ENCODE data around the gene OR4C13. TPM values are rescaled to one million over a fixed set of nuclear protein-coding genes. Genes with fewer than 3 reads are reported as not detected.
"Not testable (repeated sequence)": the region's sequence is repeated elsewhere in the genome, so short reads cannot be mapped to it uniquely, and the experiment has no call there.

OR4C13 gene
- not detected in 2 replicates for total RNA-seq

DNA sequence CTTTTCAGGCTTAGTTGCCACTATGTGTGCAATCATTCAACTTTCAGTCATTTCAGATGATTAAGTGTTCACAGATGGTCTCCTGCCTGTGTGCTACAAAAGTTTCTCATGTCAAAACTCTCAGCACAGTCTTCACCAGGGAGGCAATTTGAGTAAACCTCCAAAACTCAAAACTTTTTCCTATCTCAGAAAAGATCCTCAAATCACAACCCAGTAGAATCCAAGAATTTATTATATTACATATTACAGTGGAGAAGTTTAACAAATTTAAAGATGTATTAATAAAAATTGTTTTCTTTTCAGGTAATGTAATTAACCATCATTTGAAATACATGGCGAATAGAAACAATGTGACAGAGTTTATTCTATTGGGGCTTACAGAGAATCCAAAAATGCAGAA, at the start of gene OR4C13:
TSS of gene OR4C13 (plus strand) at position 301 of the 400 bp plus-strand sequence. CDS start at position 333, 32 bp downstream.
- FAIRE-seq (no peak), DNase-seq (ENCODE audit: low read depth) (no peak)
- H3K36me3 ChIP-seq (ENCODE audit: control insufficient read depth, insufficient read depth, low read length) = no peaks in the 10 kb centered on the region
- H3K4me3 ChIP-seq (ENCODE audit: low read depth, low read length) = no peak within 1 kb of the TSS
- TF ChIP-seq CTCF (IDR thresholded peaks at IDR 0.05; ENCODE audit: insufficient read depth, low read length, severe bottlenecking) = no peak
- H3K27me3 ChIP-seq (ENCODE audit: control insufficient read depth, insufficient read depth, low read length) = no peaks in the 10 kb centered on the region

DNA sequence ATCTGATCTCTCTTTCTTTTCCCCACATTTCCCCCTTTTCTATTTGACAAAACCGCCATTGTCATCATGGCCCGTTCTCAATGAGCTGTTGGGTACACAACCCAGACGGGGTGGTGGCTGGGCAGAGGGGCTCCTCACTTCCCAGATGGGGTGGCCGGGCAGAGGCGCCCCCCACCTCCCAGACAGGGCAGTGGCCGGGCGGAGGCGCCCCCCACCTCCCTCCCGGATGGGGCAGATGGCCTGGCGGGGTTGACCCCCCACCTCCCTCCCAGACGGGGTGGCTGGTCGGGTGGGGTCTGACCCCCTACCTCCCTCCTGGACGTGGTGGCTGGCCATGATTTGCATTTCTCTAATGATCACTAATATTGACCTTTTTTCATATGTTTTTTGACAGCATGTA, 40.7 kb upstream of the OR4C13 start:
- H3K27me3 ChIP-seq (ENCODE audit: control insufficient read depth, insufficient read depth, low read length); H3K36me3 ChIP-seq (ENCODE audit: control insufficient read depth, insufficient read depth, low read length); H3K4me3 ChIP-seq (ENCODE audit: low read depth, low read length); FAIRE-seq; DNase-seq (ENCODE audit: low read depth): not testable (repeated sequence)

DNA sequence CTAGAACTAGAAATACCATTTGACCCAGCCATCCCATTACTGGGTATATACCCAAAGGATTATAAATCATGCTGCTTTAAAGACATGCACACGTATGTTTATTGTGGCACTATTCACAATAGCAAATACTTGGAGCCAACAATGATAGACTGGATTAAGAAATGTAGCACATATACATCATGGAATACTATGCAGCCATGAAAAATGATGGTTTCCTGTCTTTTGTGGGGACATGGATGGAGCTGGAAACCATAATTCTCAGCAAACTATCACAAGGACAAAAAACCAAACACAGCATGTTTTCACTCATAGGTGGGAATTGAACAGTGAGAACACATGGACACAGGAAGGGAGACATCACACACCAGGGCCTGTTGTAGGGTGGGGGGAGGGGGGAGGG, 3.5 kb upstream of the OR4C13 start:
- DNase-seq (ENCODE audit: low read depth); H3K27me3 ChIP-seq (ENCODE audit: control insufficient read depth, insufficient read depth, low read length); H3K36me3 ChIP-seq (ENCODE audit: control insufficient read depth, insufficient read depth, low read length); H3K4me3 ChIP-seq (ENCODE audit: low read depth, low read length); FAIRE-seq: not testable (repeated sequence)

DNA sequence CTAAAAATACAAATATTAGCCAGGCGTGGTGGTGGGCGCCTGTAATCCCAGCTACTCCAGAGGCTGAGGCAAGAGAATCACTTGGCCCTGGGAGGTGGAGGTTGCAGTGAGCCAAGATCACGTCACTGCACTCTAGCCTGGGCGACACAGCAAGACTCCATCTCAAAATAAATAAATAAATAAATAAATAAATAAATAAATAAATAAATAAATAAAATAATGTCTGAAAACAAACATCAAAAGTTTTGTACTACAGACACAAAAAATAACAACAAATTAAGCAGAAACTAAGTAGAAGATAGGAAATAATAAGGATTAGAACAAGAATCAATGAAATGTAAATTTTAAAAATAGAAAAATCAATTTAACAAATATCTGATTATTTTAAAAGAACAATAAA, 21.2 kb downstream of the OR4C13 start:
- FAIRE-seq; DNase-seq (ENCODE audit: low read depth): not testable (repeated sequence)

GRCh38 chr11:49982435-49982834, 30.2 kb downstream of the OR4C13 start, which contains the start of gene OR4C12:
Gene OR4C12 (minus strand): TSS chr11:49982535. CDS start chr11:49982501, 34 bp downstream.
- H3K4me3 ChIP-seq (ENCODE audit: low read depth, low read length); DNase-seq (ENCODE audit: low read depth); FAIRE-seq; H3K27me3 ChIP-seq (ENCODE audit: control insufficient read depth, insufficient read depth, low read length); H3K36me3 ChIP-seq (ENCODE audit: control insufficient read depth, insufficient read depth, low read length): not testable (repeated sequence)

More for the DNA sequence above, 21.2 kb downstream of the OR4C13 start:
- not testable (repeated sequence) for H3K27me3 ChIP-seq (ENCODE audit: control insufficient read depth, insufficient read depth, low read length); H3K36me3 ChIP-seq (ENCODE audit: control insufficient read depth, insufficient read depth, low read length); H3K4me3 ChIP-seq (ENCODE audit: low read depth, low read length)

DNA sequence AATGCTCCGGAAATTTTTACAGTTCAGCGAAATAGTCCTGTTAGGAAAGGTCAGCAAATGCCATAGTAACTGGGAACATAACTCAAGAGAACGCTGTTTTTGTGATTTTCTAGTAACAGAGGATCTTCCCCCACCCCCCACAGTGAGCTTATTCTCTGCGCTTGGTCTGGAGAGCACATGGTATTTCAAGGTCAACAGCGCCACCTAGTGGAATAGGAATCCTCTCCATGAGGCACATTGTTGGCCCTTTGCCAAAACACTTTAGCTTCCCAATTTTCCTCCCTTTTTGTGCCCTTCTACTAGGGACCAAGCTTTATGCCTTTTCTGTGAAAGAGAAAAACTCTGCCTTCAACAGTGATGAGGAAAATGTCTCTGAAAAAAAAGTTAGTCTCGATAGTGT, 43.4 kb downstream of the OR4C13 start:
- H3K27me3 ChIP-seq (ENCODE audit: control insufficient read depth, insufficient read depth, low read length) = no peaks in the 10 kb centered on the region
- H3K36me3 ChIP-seq (ENCODE audit: control insufficient read depth, insufficient read depth, low read length) = no peaks in the 10 kb centered on the region
- TF ChIP-seq CTCF (IDR thresholded peaks at IDR 0.05; ENCODE audit: insufficient read depth, low read length, severe bottlenecking) = peak; percentile 65
- no peak overlapping the region for H3K4me3 ChIP-seq (ENCODE audit: low read depth, low read length)
- FAIRE-seq (no peak), DNase-seq (ENCODE audit: low read depth) (peak; percentile 44)

Other genes with a start within 250 kb of the OR4C13 start
- not detected in 2 replicates for gene OR4C12, start 30.1 kb downstream of the OR4C13 start, total RNA-seq
- not detected in 2 replicates for gene OR4C45, start 80.5 kb downstream of the OR4C13 start, total RNA-seq

Measured in bronchial epithelial cell (primary cell).